Endothelial cell of umbilical vein (primary cell): Measurements from ENCODE around the gene NXPH4. TPM values are rescaled to one million over a fixed set of nuclear protein-coding genes. Genes with fewer than 3 reads are reported as not detected.

Experiments
- BruUV-seq: library from RNA; stranded (reverse); fragments of 400-500 nt; replicated peaks from 2 replicates; lab custom pipeline; 2021; lab: Mats Ljungman, UMichigan
- CTCF ChIA-PET: fragments of 300-600, 350-600 bp; sonication (Branson Sonifier 250); formaldehyde crosslinking; loops from one replicate; lab custom pipeline; 2021; ENCODE audit warnings: antibody characterized with exemption, inconsistent platforms; lab: Charles Lee
- POLR2A ChIA-PET: fragments of 300-600, 350-600 bp; sonication (Branson Sonifier 250); formaldehyde crosslinking; loops from one replicate; lab custom pipeline; 2021; ENCODE audit warnings: antibody characterized with exemption, inconsistent platforms; lab: Charles Lee
- DNase-seq: peaks from one replicate; pipeline ENCODE4 v3.0.0-alpha.2; 2011; ENCODE audit warnings: low read depth, low spot score
- FAIRE-seq: peaks from 2 replicates; lab custom pipeline; 2011; peaks lifted over from hg19 to GRCh38; lab: Jason Lieb, UNC
- H2AFZ ChIP-seq: 2 replicates; pipeline ENCODE4 v1.6.0; 2012; ENCODE audit warnings: low read depth, low read length, control low read depth, inconsistent platforms
- H3K27ac ChIP-seq: 2 replicates; pipeline ENCODE4 v1.5.1; 2011; ENCODE audit warnings: low read depth, mild to moderate bottlenecking, control low read depth, low read length, moderate library complexity; ENCODE audit not compliant: insufficient read depth
- H3K27me3 ChIP-seq, 2 experiments: 2 replicates each; pipeline versions ENCODE4 v1.6.0 to v1.6.1; 2011; ENCODE audit warnings: low read length in 2 of 2, mixed read lengths in 1 of 2; ENCODE audit not compliant: control insufficient read depth in 2 of 2, insufficient read depth in 2 of 2
- H3K36me3 ChIP-seq, 2 experiments: 2 replicates in 1 of 2; 3 replicates in 1 of 2; pipeline ENCODE4 v1.5.1; 2011; ENCODE audit warnings: low read length in 2 of 2, mild to moderate bottlenecking in 1 of 2, moderate library complexity in 1 of 2; ENCODE audit not compliant: control insufficient read depth in 2 of 2, insufficient read depth in 2 of 2; ENCODE audit errors: extremely low read depth in 1 of 2
- H3K4me1 ChIP-seq: 3 replicates; pipeline ENCODE4 v1.5.1; 2011; ENCODE audit warnings: mild to moderate bottlenecking, low read length; ENCODE audit not compliant: control insufficient read depth, insufficient read depth; ENCODE audit errors: extremely low read depth
- H3K4me2 ChIP-seq: 2 replicates; pipeline ENCODE4 v1.6.1; 2011; ENCODE audit warnings: low read length, control low read depth, mixed read lengths; ENCODE audit not compliant: insufficient read depth
- H3K4me3 ChIP-seq, 3 experiments: fragments of 200-600 bp in 1 of 3; sonication (generic), shearing (Covaris generic) in 1 of 3; replicated peaks in 1 of 3; 2 replicates each; pipeline ENCODE4 v1.5.1; 2011 to 2016; ENCODE audit warnings: control low read depth in 3 of 3, low read length in 3 of 3, mild to moderate bottlenecking in 2 of 3, inconsistent platforms in 1 of 3, low read depth in 1 of 3, moderate library complexity in 1 of 3; ENCODE audit not compliant: insufficient read depth in 1 of 3
- H3K79me2 ChIP-seq: 2 replicates; pipeline ENCODE4 v1.6.0; 2012; ENCODE audit warnings: low read length, inconsistent platforms; ENCODE audit not compliant: control insufficient read depth, insufficient read depth
- H3K9ac ChIP-seq: replicated peaks from 2 replicates; pipeline ENCODE3; 2011; ENCODE audit warnings: low read length, control low read depth; ENCODE audit not compliant: insufficient read depth; ENCODE audit errors: extremely low read depth
- H3K9me1 ChIP-seq: replicated peaks from 3 replicates; pipeline ENCODE4 v1.6.0; 2011; ENCODE audit warnings: mild to moderate bottlenecking, low read length; ENCODE audit not compliant: control insufficient read depth, insufficient read depth; ENCODE audit errors: extremely low read depth
- H3K9me3 ChIP-seq: replicated peaks from 2 replicates; pipeline ENCODE4 v1.5.1; 2012; ENCODE audit warnings: low read length, inconsistent platforms; ENCODE audit not compliant: control insufficient read depth, insufficient read depth
- H4K20me1 ChIP-seq: replicated peaks from 2 replicates; pipeline ENCODE3; 2011; ENCODE audit warnings: mild to moderate bottlenecking, low read length; ENCODE audit not compliant: control insufficient read depth, insufficient read depth; ENCODE audit errors: extremely low read depth
- EZH2 ChIP-seq: IDR thresholded peaks from 2 replicates; pipeline ENCODE4 v1.6.1; 2012; ENCODE audit warnings: borderline replicate concordance, low read depth, mild to moderate bottlenecking, moderate library complexity, low read length, inconsistent platforms; ENCODE audit not compliant: severe bottlenecking
- JUN ChIP-seq: IDR thresholded peaks from 2 replicates; pipeline ENCODE4 v1.6.1; 2011; ENCODE audit warnings: borderline replicate concordance, low read depth; ENCODE audit not compliant: insufficient read length, insufficient read depth
- MYC ChIP-seq: IDR thresholded peaks from one replicate; pipeline ENCODE4 v1.6.1; 2011; ENCODE audit warnings: mild to moderate bottlenecking, low read depth, low read length
- dilution Hi-C: fragments of 300-500 bp; cut with MboI; formaldehyde crosslinking; loops from one replicate; pipeline ENCODE4 v1.15.0; 2019; ENCODE audit warnings: low sequenced_read_pairs; ENCODE audit not compliant: extremely low pct_ligation_motif_present
- intact Hi-C: fragments of 100-400 bp; cut with micrococcal nuclease; formaldehyde crosslinking; loops from one replicate; pipeline ENCODE4 v1.10.0; 2022
- polyA plus RNA-seq, 4 experiments: library from polyadenylated mRNA; depleted of rRNA in 3 of 4; stranded (reverse) in 3 of 4; unstranded in 1 of 4; fragments of >200 nt; gene quantifications; 2 replicates each; pipeline versions ENCODE4 v1.2.1 to v1.2.3, GENCODE V29; 2011 to 2012; ENCODE audit warnings: missing spikeins in 1 of 4
- total RNA-seq: library from RNA; stranded (reverse); gene quantifications from 2 replicates; pipeline ENCODE4 v1.2.3, GENCODE V29; 2021

Gene NXPH4
- total and polyA plus RNA-seq, 2 donors (not counting 3 experiments of a cell fraction or from before 2014, with no cell fraction given), result 0.07 TPM; not detected in 1

DNA sequence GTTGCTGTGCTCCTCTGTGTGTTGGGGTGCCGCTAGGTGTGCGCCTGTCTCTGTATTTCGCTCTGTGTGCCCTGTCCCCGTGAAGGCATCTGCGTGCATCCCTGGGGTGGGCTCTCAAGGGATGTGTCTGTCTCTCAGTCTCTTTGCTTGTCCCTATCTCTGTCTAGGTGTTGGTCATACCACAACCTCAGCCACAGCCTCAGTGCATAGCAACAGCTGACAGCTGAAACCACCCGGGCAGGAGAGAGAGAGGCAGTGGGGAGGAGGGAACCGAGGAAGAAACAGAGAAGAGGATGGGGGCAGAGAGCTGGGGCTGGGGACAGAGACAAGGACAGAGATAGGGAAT is 953 bp upstream of the NXPH4 start:
- H3K4me2 ChIP-seq, result no peak overlapping the region
- BruUV-seq, result no TSS peak
- H3K4me3 ChIP-seq, result no peak overlapping the region
- H3K9me1 ChIP-seq, result no peaks in the 10 kb centered on the region
- H3K9me3 ChIP-seq, result no peaks in the 10 kb centered on the region
- no peaks in the 10 kb centered on the region for H3K79me2 ChIP-seq
- dilution Hi-C loops, result no loop called here
- DNase-seq (no peak), FAIRE-seq (no peak)
- TF ChIP-seq MYC (no peak), EZH2 (peak; percentile 89)
- no peak overlapping the region for H2AFZ ChIP-seq
- H3K4me1 ChIP-seq, result peaks cover 2% of the 10 kb centered on the region
- no peak overlapping the region for H3K27ac ChIP-seq
- POLR2A ChIA-PET, result interaction anchor here (0.6 kb wide), 1 partner anchor 11 kb away, joined by 4 read pairs; no protein-coding TSS in a partner anchor
- no peaks in the 10 kb centered on the region for H4K20me1 ChIP-seq
- no peak overlapping the region for H3K9ac ChIP-seq
- H3K36me3 ChIP-seq, result no peaks in the 10 kb centered on the region
- intact Hi-C loops, result no loop called here
- CTCF ChIA-PET, result interaction anchor here (0.7 to 4.7 kb wide), 3 partner anchors 12 to 26 kb away, joined by 3 to 214 read pairs (median 54); partner anchors contain the start of gene SHMT2
- peaks cover 56 to 62% of the 10 kb centered on the region in 2 experiments for H3K27me3 ChIP-seq

DNA sequence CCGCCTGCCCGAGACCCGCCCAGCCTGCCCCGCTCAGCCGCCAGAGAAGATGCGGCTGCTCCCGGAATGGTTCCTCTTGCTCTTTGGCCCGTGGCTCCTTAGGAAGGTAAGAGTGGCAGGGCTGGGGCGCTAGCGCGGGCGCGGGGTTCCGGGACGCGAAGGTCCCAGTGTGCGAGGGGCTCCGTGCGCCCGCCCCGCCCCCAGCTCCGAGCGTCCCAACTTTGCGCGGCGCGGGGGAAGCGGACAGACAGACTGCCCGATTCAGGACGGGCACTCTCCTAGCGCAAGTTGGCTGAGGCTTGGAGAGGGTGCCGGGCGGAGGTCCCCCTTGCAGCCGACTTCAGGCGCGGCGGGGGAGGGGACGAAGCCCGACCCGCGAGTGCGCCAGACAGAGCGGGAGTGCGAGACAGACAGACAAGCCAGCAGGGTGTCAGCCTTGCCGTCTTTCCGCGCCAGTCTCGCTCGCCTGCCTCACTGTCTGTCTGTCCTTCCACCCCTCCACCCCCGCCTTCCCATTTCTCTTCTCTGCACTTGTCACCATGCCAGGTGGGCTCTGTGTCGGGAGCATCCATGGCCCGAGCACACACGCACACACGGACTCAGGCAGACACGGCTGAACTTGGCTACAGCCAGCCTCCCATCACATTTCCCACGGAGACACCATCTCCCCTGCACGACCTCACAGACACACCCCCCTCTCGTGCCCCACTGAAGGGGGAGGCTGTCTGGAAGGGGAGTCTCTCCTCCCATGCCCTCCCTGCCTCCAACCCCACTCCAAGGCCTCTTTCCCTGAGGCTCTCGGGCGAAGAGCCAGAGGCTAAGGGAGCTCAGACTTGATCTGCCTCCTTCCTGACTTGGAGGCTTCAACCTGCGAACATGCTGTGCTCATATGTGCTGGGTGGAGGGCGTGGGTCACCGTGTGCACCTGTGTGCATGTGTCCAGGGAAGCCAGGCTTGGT is 606 bp downstream of the NXPH4 start:
- dilution Hi-C loops (no loop called here), intact Hi-C loops (no loop called here)
- Histone ChIP-seq H3K79me2 (no peaks in the 10 kb centered on the region), H3K9me3 (no peaks in the 10 kb centered on the region), H4K20me1 (no peaks in the 10 kb centered on the region), H3K27ac (no peak overlapping the region), H3K36me3 (no peaks in the 10 kb centered on the region), H3K4me3 (peak overlapping the region in 1 of 3 experiments; percentile 22), H2AFZ (no peak overlapping the region), H3K27me3 (peaks cover 72 to 77% of the 10 kb centered on the region in 2 experiments), H3K9ac (no peak overlapping the region), H3K4me2 (no peak overlapping the region), H3K9me1 (no peaks in the 10 kb centered on the region), H3K4me1 (peaks cover 2% of the 10 kb centered on the region)
- TF ChIP-seq JUN (no peak), EZH2 (peak; percentile 95)
- DNase-seq, result no peak
- no TSS peak for BruUV-seq
- CTCF ChIA-PET, result interaction anchor here (1.1 to 4.1 kb wide), 3 partner anchors 12 to 242 kb away, joined by 3 to 60 read pairs (median 10); partner anchors contain the start of genes GLI1 and SHMT2
- POLR2A ChIA-PET, result no interaction called here
- FAIRE-seq, result no peak
